CD4-positive, alpha-beta memory T cell (primary cell): ENCODE results near the gene CACNA1C. TPM values are rescaled to one million over a fixed set of nuclear protein-coding genes. Genes with fewer than 3 reads are reported as not detected.

Source experiments
- CTCF ChIA-PET: fragments of 350-600 bp; sonication (Branson Sonifier 250); formaldehyde crosslinking; loops from one replicate; lab custom pipeline; 2021; ENCODE audit warnings: inconsistent platforms; ENCODE audit not compliant: partially characterized antibody; lab: Charles Lee
- POLR2A ChIA-PET: fragments of 350-600 bp; sonication (Branson Sonifier 250); formaldehyde crosslinking; loops from one replicate; lab custom pipeline; 2021; ENCODE audit not compliant: partially characterized antibody; lab: Charles Lee
- DNase-seq, 5 donors: peaks; one replicate each; pipeline versions ENCODE4 v3.0.0 to v3.0.0-alpha.2; 2020 to 2022; ENCODE audit warnings: mixed read lengths in 1 of 5
- H3K27ac ChIP-seq: one replicate; pipeline ENCODE4 v1.7.0; 2013; ENCODE audit warnings: low read depth, low read length
- H3K27me3 ChIP-seq: 2 replicates; pipeline ENCODE4 v1.7.0; 2013; ENCODE audit warnings: mild to moderate bottlenecking, low read length, moderate library complexity; ENCODE audit not compliant: insufficient read depth
- H3K36me3 ChIP-seq: 2 replicates; pipeline ENCODE4 v1.7.0; 2013; ENCODE audit warnings: mild to moderate bottlenecking, low read length, moderate library complexity; ENCODE audit not compliant: insufficient read depth
- H3K4me1 ChIP-seq: 2 replicates; pipeline ENCODE4 v1.7.0; 2013; ENCODE audit warnings: mild to moderate bottlenecking, low read length, moderate library complexity; ENCODE audit not compliant: insufficient read depth
- H3K4me3 ChIP-seq, 2 donors: one replicate each; pipeline ENCODE4 v1.7.0; 2013; ENCODE audit warnings: low read length in 2 of 2, mild to moderate bottlenecking in 1 of 2
- H3K9me3 ChIP-seq, 2 donors: one replicate each; pipeline ENCODE4 v1.7.0; 2013; ENCODE audit warnings: low read length in 2 of 2, control low read depth in 1 of 2; ENCODE audit not compliant: control insufficient read depth in 1 of 2
- H3K27ac Mint-ChIP-seq, 7 donors: one replicate each; pipeline ENCODE4 v1.8.0; 2020 to 2021; ENCODE audit warnings: mixed read lengths in 7 of 7, mild to moderate bottlenecking in 6 of 7, inconsistent platforms in 3 of 7, moderate library complexity in 3 of 7
- H3K27me3 Mint-ChIP-seq, 2 donors: one replicate each; pipeline ENCODE4 v1.8.0; 2020 to 2021; ENCODE audit warnings: mixed read lengths in 2 of 2
- H3K36me3 Mint-ChIP-seq, 2 donors: one replicate each; pipeline ENCODE4 v1.8.0; 2020 to 2021; ENCODE audit warnings: mixed read lengths in 2 of 2, inconsistent platforms in 1 of 2, mild to moderate bottlenecking in 1 of 2
- H3K4me1 Mint-ChIP-seq, 4 donors: one replicate each; pipeline ENCODE4 v1.8.0; 2020 to 2021; ENCODE audit warnings: mixed read lengths in 4 of 4, mild to moderate bottlenecking in 1 of 4
- H3K4me3 Mint-ChIP-seq, 8 donors: one replicate each; pipeline ENCODE4 v1.8.0; 2020 to 2021; ENCODE audit warnings: mixed read lengths in 8 of 8, mild to moderate bottlenecking in 7 of 8, moderate library complexity in 6 of 8, inconsistent platforms in 3 of 8
- H3K9me3 Mint-ChIP-seq, 8 donors: one replicate each; pipeline ENCODE4 v1.8.0; 2020 to 2021; ENCODE audit warnings: mixed read lengths in 8 of 8, mild to moderate bottlenecking in 5 of 8, inconsistent platforms in 3 of 8, moderate library complexity in 1 of 8
- intact Hi-C: fragments of 100-400 bp; cut with micrococcal nuclease; formaldehyde crosslinking; loops from one replicate; pipeline ENCODE4 v1.15.1; 2023
- polyA plus RNA-seq, 2 donors: library from polyadenylated mRNA; unstranded; fragments of 300-500 nt; fragmentation: Illumina TruSeq; gene quantifications; one replicate each; pipeline ENCODE4 v1.2.3, GENCODE V29; 2021
- total RNA-seq, 2 experiments: library from RNA; stranded (reverse); gene quantifications; one replicate each; pipeline ENCODE4 v1.2.3, GENCODE V29; 2021

CACNA1C gene
- total and polyA plus RNA-seq, 4 experiments from 2014 or later: 0.05 to 0.21 (median 0.07) TPM

DNA sequence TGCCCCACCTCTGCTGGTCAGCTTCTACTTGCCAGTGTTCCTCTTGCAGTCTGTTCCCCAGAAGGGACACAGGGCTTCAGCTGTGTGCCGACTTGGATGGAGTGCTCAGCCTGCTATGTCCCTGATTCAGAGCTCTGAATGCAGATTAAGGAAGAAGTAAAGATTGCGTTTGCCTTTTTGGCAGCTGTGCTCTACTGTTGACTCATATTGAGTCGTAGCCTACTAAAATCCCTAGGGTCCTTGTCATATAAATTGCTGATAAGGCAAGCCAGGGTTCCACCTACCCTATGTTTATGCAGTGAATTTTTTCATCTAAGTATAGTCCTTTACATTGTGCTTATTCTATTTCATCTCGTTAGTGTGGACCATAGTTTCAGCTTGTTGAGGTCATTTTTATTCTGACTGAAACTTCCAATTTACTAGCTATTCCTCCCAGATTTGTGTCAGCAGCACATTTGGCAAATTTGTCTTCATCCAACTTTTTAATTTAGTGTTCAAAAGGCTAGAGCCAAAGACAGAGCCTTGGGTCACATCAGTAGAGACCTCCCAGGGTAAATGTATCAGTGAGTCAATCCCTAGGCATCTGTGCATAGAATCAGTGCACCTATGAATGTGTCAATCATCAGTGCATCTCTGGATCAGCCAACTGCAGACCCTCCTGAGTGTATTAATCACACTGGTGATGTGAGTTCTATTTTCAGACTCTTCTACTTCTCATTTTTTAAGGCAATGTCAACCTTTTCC lies 31.9 kb downstream of the CACNA1C start:
- Mint-ChIP-seq H3K36me3 (no peaks in the 10 kb centered on the region), H3K9me3 (peaks cover 0 to 11% (median 4%) of the 10 kb centered on the region in 8 donors), H3K4me3 (no peak overlapping the region), H3K4me1 (no peaks in the 10 kb centered on the region), H3K27me3 (peaks cover 4 to 10% of the 10 kb centered on the region in 2 donors), H3K27ac (no peak overlapping the region)
- no peaks in the 10 kb centered on the region for H3K9me3 ChIP-seq
- no peak overlapping the region for H3K27ac ChIP-seq
- DNase-seq: no peak
- H3K36me3 ChIP-seq: no peaks in the 10 kb centered on the region
- ChIA-PET CTCF (interaction anchor here (1.3 kb wide), 1 partner anchor 11 kb away, joined by 3 read pairs; no protein-coding TSS in a partner anchor), POLR2A (no interaction called here)
- no peak overlapping the region for H3K4me3 ChIP-seq
- no peaks in the 10 kb centered on the region for H3K4me1 ChIP-seq
- H3K27me3 ChIP-seq: peaks cover 3% of the 10 kb centered on the region
- intact Hi-C loops: no loop called here

DNA sequence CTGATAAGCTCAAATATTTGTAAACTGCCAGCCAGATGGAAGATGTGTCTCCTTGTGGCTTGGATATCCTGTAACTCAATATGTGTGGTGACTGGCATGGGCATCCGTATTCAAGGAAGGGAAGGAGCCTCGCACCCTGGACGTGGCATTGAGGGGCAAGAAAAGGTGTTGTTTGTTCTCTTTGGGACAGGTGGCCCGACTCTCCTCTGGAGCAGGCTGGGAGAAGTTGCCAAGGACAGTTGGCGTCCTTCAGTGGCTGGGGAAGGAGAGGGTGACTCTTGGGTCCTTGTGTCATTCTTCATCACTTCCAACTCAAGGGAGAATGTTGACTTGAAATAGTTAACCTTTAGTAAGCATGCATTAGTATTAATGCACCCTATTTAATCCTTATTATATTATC lies 39.6 kb downstream of the CACNA1C start:
- Mint-ChIP-seq H3K27me3 (peaks cover 13 to 14% of the 10 kb centered on the region in 2 donors), H3K4me1 (peaks cover 0 to 6% (median 5%) of the 10 kb centered on the region in 4 donors), H3K9me3 (peaks cover 0 to 2% (median 0%) of the 10 kb centered on the region in 8 donors), H3K4me3 (no peak overlapping the region), H3K27ac (no peak overlapping the region), H3K36me3 (no peaks in the 10 kb centered on the region)
- intact Hi-C loops: no loop called here
- ChIA-PET CTCF (no interaction called here), POLR2A (no interaction called here)
- Histone ChIP-seq H3K9me3 (no peaks in the 10 kb centered on the region), H3K27me3 (no peaks in the 10 kb centered on the region), H3K36me3 (no peaks in the 10 kb centered on the region), H3K27ac (no peak overlapping the region), H3K4me1 (no peaks in the 10 kb centered on the region), H3K4me3 (no peak overlapping the region)
- no peak for DNase-seq

DNA sequence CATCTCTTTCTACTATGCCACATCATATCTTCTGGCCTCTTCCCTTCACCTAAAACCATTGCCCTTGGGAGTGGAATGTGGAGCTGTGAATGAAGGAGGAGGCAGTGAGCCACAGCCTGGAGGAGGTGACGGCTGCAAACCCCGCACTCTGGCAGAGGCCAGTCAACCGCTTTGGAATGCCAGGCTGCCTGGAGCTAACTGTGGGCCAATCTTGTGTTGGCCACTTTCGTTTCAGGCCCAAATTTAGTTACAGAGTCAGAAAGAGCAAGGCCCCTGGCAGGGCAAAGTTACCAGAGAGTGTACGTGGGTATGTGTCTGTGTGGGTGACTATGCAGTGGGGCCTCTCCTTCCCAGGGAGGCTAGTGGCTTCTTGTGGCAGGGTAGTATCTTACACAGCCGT lies 40.1 kb downstream of the CACNA1C start:
- intact Hi-C loops: no loop called here
- CTCF ChIA-PET: no interaction called here
- H3K9me3 Mint-ChIP-seq: peaks cover 0 to 2% (median 0%) of the 10 kb centered on the region in 8 donors
- Histone ChIP-seq H3K4me1 (no peaks in the 10 kb centered on the region), H3K4me3 (no peak overlapping the region), H3K9me3 (no peaks in the 10 kb centered on the region), H3K27ac (no peak overlapping the region), H3K36me3 (no peaks in the 10 kb centered on the region), H3K27me3 (no peaks in the 10 kb centered on the region)
- H3K27ac Mint-ChIP-seq: no peak overlapping the region
- no peak overlapping the region for H3K4me3 Mint-ChIP-seq
- H3K36me3 Mint-ChIP-seq: no peaks in the 10 kb centered on the region
- no peak for DNase-seq
- peaks cover 0 to 6% (median 5%) of the 10 kb centered on the region in 4 donors for H3K4me1 Mint-ChIP-seq
- POLR2A ChIA-PET: no interaction called here
- peaks cover 12% of the 10 kb centered on the region in 2 donors for H3K27me3 Mint-ChIP-seq

DNA sequence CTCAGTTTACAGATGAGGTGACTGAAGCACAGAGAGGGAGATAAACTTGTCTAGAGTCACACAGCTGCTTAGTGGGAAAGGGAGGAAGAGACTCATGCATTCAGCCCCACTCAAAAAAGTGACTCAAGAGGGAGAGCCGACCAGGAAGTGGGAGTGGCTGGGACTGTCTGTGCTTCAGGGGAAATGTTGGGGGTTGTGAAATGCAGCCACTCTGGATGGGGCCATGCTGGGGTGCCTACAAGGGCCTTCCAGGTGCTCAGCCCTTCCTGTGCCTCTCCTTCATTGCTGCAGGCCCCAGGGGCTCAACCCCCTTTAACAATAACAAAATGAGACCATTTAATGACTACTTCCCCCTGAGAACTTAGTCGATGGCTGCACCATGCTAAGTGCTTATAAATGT lies 41.8 kb downstream of the CACNA1C start:
- no peaks in the 10 kb centered on the region for H3K9me3 ChIP-seq
- H3K4me1 ChIP-seq: no peaks in the 10 kb centered on the region
- intact Hi-C loops: no loop called here
- no peaks in the 10 kb centered on the region for H3K36me3 ChIP-seq
- H3K27me3 ChIP-seq: no peaks in the 10 kb centered on the region
- Mint-ChIP-seq H3K27ac (no peak overlapping the region), H3K36me3 (no peaks in the 10 kb centered on the region), H3K9me3 (peaks cover 0 to 2% (median 0%) of the 10 kb centered on the region in 8 donors), H3K27me3 (peaks cover 11% of the 10 kb centered on the region in 2 donors), H3K4me3 (no peak overlapping the region), H3K4me1 (peaks cover 0 to 6% (median 5%) of the 10 kb centered on the region in 4 donors)
- DNase-seq: no peak
- no peak overlapping the region for H3K27ac ChIP-seq
- H3K4me3 ChIP-seq: no peak overlapping the region
- ChIA-PET CTCF (no interaction called here), POLR2A (no interaction called here)

DNA sequence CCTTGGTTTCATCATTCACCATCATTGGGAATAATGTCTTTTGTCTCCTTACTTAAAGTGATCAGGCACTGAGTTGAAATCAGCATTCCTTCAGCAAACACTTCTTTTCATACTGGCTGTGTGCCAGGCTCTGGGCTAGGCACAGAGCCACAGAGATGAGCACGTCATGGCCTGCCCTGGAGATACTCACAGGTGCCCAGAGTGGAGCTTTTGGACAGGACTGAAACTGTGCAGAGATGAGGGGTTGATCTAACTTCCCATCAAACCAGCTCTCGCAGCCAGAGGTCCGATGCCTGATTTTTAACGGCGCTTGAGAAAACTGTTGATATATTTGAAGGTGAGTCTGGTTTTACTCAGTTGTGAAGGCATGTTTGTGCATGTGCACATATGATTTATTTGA lies 43.1 kb downstream of the CACNA1C start:
- intact Hi-C loops: no loop called here
- H3K4me3 ChIP-seq: no peak overlapping the region
- Mint-ChIP-seq H3K9me3 (peaks cover 0 to 2% (median 0%) of the 10 kb centered on the region in 8 donors), H3K36me3 (no peaks in the 10 kb centered on the region), H3K27ac (no peak overlapping the region), H3K27me3 (peaks cover 9 to 11% of the 10 kb centered on the region in 2 donors), H3K4me3 (no peak overlapping the region), H3K4me1 (peaks cover 0 to 6% (median 5%) of the 10 kb centered on the region in 4 donors)
- no peak overlapping the region for H3K27ac ChIP-seq
- no peaks in the 10 kb centered on the region for H3K36me3 ChIP-seq
- no peaks in the 10 kb centered on the region for H3K27me3 ChIP-seq
- CTCF ChIA-PET: no interaction called here
- POLR2A ChIA-PET: no interaction called here
- no peak for DNase-seq
- no peaks in the 10 kb centered on the region for H3K4me1 ChIP-seq
- no peaks in the 10 kb centered on the region for H3K9me3 ChIP-seq

DNA sequence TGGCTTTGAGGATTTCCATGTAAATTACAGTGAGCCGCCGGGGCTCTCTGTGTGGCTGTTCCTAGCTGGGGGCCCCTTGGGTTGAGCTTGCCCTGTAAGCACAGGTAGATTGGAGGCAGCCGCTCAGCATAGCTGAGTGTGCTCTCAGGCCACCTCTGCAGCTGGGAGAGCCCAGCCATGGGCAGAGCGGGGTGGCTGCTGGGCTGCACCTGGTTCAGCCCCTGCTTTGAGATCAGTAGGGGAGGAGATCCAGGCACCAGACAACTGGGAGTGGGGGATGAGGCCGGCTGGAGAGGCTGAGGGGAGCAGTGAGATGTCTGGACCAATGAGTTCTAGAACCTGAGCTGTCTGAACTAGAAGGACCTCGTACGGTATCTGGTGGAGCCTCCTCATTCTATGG lies 44.8 kb downstream of the CACNA1C start:
- H3K36me3 Mint-ChIP-seq: no peaks in the 10 kb centered on the region
- H3K36me3 ChIP-seq: no peaks in the 10 kb centered on the region
- intact Hi-C loops: no loop called here
- H3K9me3 Mint-ChIP-seq: peaks cover 0 to under 1% (median 0%) of the 10 kb centered on the region in 8 donors
- H3K27ac Mint-ChIP-seq: peak overlapping the region in 1 of 7 donors; percentile 45
- no peak overlapping the region for H3K27ac ChIP-seq
- H3K27me3 ChIP-seq: no peaks in the 10 kb centered on the region
- DNase-seq: no peak
- ChIA-PET CTCF (interaction anchor here (0.6 kb wide), 1 partner anchor 849 kb away, joined by 3 read pairs; no protein-coding TSS in a partner anchor), POLR2A (no interaction called here)
- H3K4me1 ChIP-seq: no peaks in the 10 kb centered on the region
- no peak overlapping the region for H3K4me3 ChIP-seq
- peaks cover 0 to 6% (median 5%) of the 10 kb centered on the region in 4 donors for H3K4me1 Mint-ChIP-seq
- peaks cover 0 to 10% of the 10 kb centered on the region in 2 donors for H3K27me3 Mint-ChIP-seq
- no peak overlapping the region for H3K4me3 Mint-ChIP-seq
- H3K9me3 ChIP-seq: no peaks in the 10 kb centered on the region

DNA sequence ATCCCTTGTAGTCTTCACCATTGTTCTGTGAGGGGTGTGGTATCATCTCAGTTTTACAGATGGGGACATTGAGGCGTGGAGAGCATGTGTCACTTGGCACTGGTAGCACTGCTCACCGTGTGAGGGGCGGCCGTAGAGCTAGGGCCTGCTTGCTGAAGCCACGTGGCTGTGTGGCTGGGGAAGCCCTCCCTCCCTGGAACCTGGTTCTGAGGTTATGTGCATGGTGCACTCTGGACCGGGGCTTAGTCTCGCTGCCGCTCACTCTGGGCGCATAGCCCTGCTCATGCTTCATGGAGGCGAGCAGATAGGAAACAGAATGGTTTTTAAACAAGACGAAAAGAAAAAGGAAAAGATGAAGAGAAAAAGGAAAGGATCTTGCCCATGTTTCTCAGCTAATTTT lies 46.1 kb downstream of the CACNA1C start:
- H3K36me3 Mint-ChIP-seq: no peaks in the 10 kb centered on the region
- peaks cover 0 to 6% (median 5%) of the 10 kb centered on the region in 4 donors for H3K4me1 Mint-ChIP-seq
- H3K27ac ChIP-seq: no peak overlapping the region
- H3K36me3 ChIP-seq: no peaks in the 10 kb centered on the region
- peaks cover 0 to 13% of the 10 kb centered on the region in 2 donors for H3K27me3 Mint-ChIP-seq
- no peak overlapping the region for H3K4me3 ChIP-seq
- intact Hi-C loops: no loop called here
- H3K4me1 ChIP-seq: no peaks in the 10 kb centered on the region
- DNase-seq: no peak
- H3K4me3 Mint-ChIP-seq: no peak overlapping the region
- H3K9me3 ChIP-seq: no peaks in the 10 kb centered on the region
- H3K27me3 ChIP-seq: no peaks in the 10 kb centered on the region
- H3K9me3 Mint-ChIP-seq: peaks cover 0 to 3% (median 0%) of the 10 kb centered on the region in 8 donors
- H3K27ac Mint-ChIP-seq: no peak overlapping the region
- POLR2A ChIA-PET: no interaction called here
- CTCF ChIA-PET: no interaction called here
